GM12878 (cell line): ENCODE data around the gene CRYBA2.

Source experiments
- BHLHE40 ChIP-seq, 2 experiments: fragments of 450-650 bp in 1 of 2; IDR thresholded peaks; 2 replicates each; pipeline ENCODE4 v1.6.1; 2011 to 2017; ENCODE audit warnings: low read depth in 2 of 2, borderline replicate concordance in 1 of 2, improper control_type of control experiment in 1 of 2, low read length in 1 of 2, mild to moderate bottlenecking in 1 of 2
- CEBPB ChIP-seq, 2 experiments: fragments of 150-350 bp in 1 of 2; IDR thresholded peaks; 2 replicates each; pipeline ENCODE4 v1.6.1; 2012 to 2014; ENCODE audit warnings: low read depth in 2 of 2, low read length in 2 of 2, borderline replicate concordance in 1 of 2, inconsistent platforms in 1 of 2
- SREBF1 ChIP-seq: IDR thresholded peaks from 2 replicates; pipeline ENCODE4 v1.6.1; 2012; ENCODE audit warnings: mild to moderate bottlenecking, low read length

- TF ChIP-seq CEBPB (IDR thresholded peaks at IDR 0.05; ENCODE audit: borderline replicate concordance in 1 of 2, low read depth in 2 of 2, low read length in 2 of 2): no peak
- TF ChIP-seq SREBF1: no peak
- TF ChIP-seq BHLHE40 (IDR thresholded peaks at IDR 0.05; ENCODE audit: borderline replicate concordance in 1 of 2, low read depth in 2 of 2, low read length in 1 of 2): no peak
Measured at GRCh38 chr2:218946621-218947020, 46.6 kb downstream of the CRYBA2 start.
